GM23338 (cell line): ENCODE results near the gene EIF3A. TPM values are rescaled to one million over a fixed set of nuclear protein-coding genes. Genes with fewer than 3 reads are reported as not detected.
A peak's percentile ranks its signal among the peaks of the same experiment; 100 is the strongest.

Experiments used
- ATAC-seq: fragments of 200-7000 bp; cut with Tn5 transposase; 3 replicates; pipeline ENCODE4 v1.9.1; 2020
- DNase-seq: peaks from one replicate; pipeline ENCODE4 v3.0.0-alpha.2; 2015; ENCODE audit warnings: low spot score
- H2AFZ ChIP-seq: fragments of 200-600 bp; sonication (generic); 2 replicates; pipeline ENCODE4 v1.8.0; 2016; ENCODE audit warnings: antibody characterized with exemption, mild to moderate bottlenecking, moderate library complexity
- H3F3A ChIP-seq: fragments of 200-600 bp; sonication (generic); replicated peaks from 2 replicates; pipeline ENCODE4 v1.8.0; 2017; ENCODE audit warnings: antibody characterized with exemption, mixed run types, low read depth
- H3K27ac ChIP-seq: fragments of 200-600 bp; sonication (generic); 2 replicates; pipeline ENCODE4 v1.6.1; 2016; ENCODE audit warnings: low read depth
- H3K27me3 ChIP-seq: fragments of 200-600 bp; sonication (generic); 2 replicates; pipeline ENCODE4 v1.8.0; 2016; ENCODE audit warnings: mild to moderate bottlenecking, mixed run types, moderate library complexity; ENCODE audit not compliant: insufficient read depth
- H3K36me3 ChIP-seq: fragments of 200-600 bp; sonication (generic); 2 replicates; pipeline ENCODE4 v1.8.0; 2016; ENCODE audit warnings: mild to moderate bottlenecking; ENCODE audit not compliant: insufficient read depth
- H3K4me1 ChIP-seq: fragments of 200-600 bp; sonication (generic); 2 replicates; pipeline ENCODE4 v1.8.0; 2016; ENCODE audit warnings: mild to moderate bottlenecking, moderate library complexity; ENCODE audit not compliant: insufficient read depth
- H3K4me2 ChIP-seq: fragments of 200-600 bp; sonication (generic); 2 replicates; pipeline ENCODE4 v1.7.1; 2017; ENCODE audit warnings: mixed run types
- H3K4me3 ChIP-seq: fragments of 200-600 bp; sonication (generic); 2 replicates; pipeline ENCODE4 v1.6.1; 2016; ENCODE audit warnings: mixed run types
- H3K79me2 ChIP-seq: fragments of 200-600 bp; sonication (generic); replicated peaks from 2 replicates; pipeline ENCODE4 v1.8.0; 2017; ENCODE audit warnings: mild to moderate bottlenecking; ENCODE audit not compliant: insufficient read depth
- H3K9me2 ChIP-seq: fragments of 200-600 bp; sonication (generic); 2 replicates; pipeline ENCODE4 v1.8.0; 2017; ENCODE audit not compliant: insufficient read depth
- H4K20me1 ChIP-seq: fragments of 200-600 bp; sonication (generic); replicated peaks from 2 replicates; pipeline ENCODE4 v1.8.0; 2017; ENCODE audit warnings: mild to moderate bottlenecking; ENCODE audit not compliant: insufficient read depth
- H3K27ac Mint-ChIP-seq: 2 replicates; pipeline ENCODE4 v1.8.0; 2020; ENCODE audit warnings: inconsistent platforms, mild to moderate bottlenecking, moderate library complexity, mixed read lengths
- H3K27me3 Mint-ChIP-seq: 3 replicates; pipeline ENCODE4 v1.8.0; 2022; ENCODE audit warnings: low read depth, mild to moderate bottlenecking, moderate library complexity, mixed read lengths, inconsistent platforms; ENCODE audit not compliant: insufficient read depth, poor library complexity
- H3K36me3 Mint-ChIP-seq: 3 replicates; pipeline ENCODE4 v1.8.0; 2021; ENCODE audit warnings: low read depth, mild to moderate bottlenecking, inconsistent platforms, moderate library complexity, mixed read lengths
- H3K4me1 Mint-ChIP-seq: 3 replicates; pipeline ENCODE4 v1.8.0; 2020; ENCODE audit warnings: mild to moderate bottlenecking, inconsistent platforms, mixed read lengths
- H3K4me3 Mint-ChIP-seq: 3 replicates; pipeline ENCODE4 v1.8.0; 2021; ENCODE audit warnings: moderate library complexity, mild to moderate bottlenecking, inconsistent platforms, mixed read lengths
- H3K9me3 Mint-ChIP-seq: 3 replicates; pipeline ENCODE4 v1.8.0; 2020; ENCODE audit warnings: moderate library complexity, mild to moderate bottlenecking, inconsistent platforms, mixed read lengths
- CREB1 ChIP-seq: fragments of 250-450 bp; sonication (Bioruptor Pico); IDR thresholded peaks from 2 replicates; pipeline ENCODE4 v1.5.0; 2020; ENCODE audit warnings: low read depth, mild to moderate bottlenecking, moderate library complexity
- CTCF ChIP-seq, 2 experiments: fragments of 200-600 bp in 1 of 2; sonication (generic) in 1 of 2; conservative IDR thresholded peaks; 2 replicates each; pipeline versions ENCODE4 v1.5.1 to v1.6.1; 2016 to 2017; ENCODE audit warnings: antibody characterized with exemption in 2 of 2, low read depth in 2 of 2, mild to moderate bottlenecking in 2 of 2, moderate library complexity in 1 of 2
- ETS1 ChIP-seq: IDR thresholded peaks from 2 replicates; pipeline ENCODE4 v1.6.1; 2016; ENCODE audit warnings: antibody characterized with exemption
- EZH2 ChIP-seq: fragments of 200-600 bp; sonication (generic); IDR thresholded peaks from one replicate; pipeline ENCODE4 v1.8.0; 2017; ENCODE audit warnings: antibody characterized with exemption, mild to moderate bottlenecking, low read depth; ENCODE audit not compliant: unreplicated experiment
- EZH2phosphoT487 ChIP-seq: fragments of 200-600 bp; sonication (generic); IDR thresholded peaks from one replicate; pipeline ENCODE4 v1.8.1; 2018; ENCODE audit warnings: antibody characterized with exemption; ENCODE audit not compliant: unreplicated experiment
- JUNB ChIP-seq: IDR thresholded peaks from one replicate; pipeline ENCODE4 v1.6.1; 2016; ENCODE audit warnings: antibody characterized with exemption; ENCODE audit not compliant: unreplicated experiment
- NANOG ChIP-seq: IDR thresholded peaks from 2 replicates; pipeline ENCODE4 v1.6.1; 2016; ENCODE audit warnings: antibody characterized with exemption, borderline replicate concordance
- POLR2AphosphoS5 ChIP-seq: IDR thresholded peaks from 2 replicates; pipeline ENCODE4 v1.6.1; 2016; ENCODE audit warnings: antibody characterized with exemption, low read depth
- STAT1 ChIP-seq: IDR thresholded peaks from one replicate; pipeline ENCODE4 v1.6.1; 2016; ENCODE audit warnings: antibody characterized with exemption; ENCODE audit not compliant: unreplicated experiment
- ZNF114 ChIP-seq: fragments of 250-450 bp; sonication (Bioruptor Pico); IDR thresholded peaks from 2 replicates; pipeline ENCODE4 v1.5.0; 2020; ENCODE audit warnings: mild to moderate bottlenecking, moderate library complexity
- ZNF331 ChIP-seq: fragments of 250-450 bp; sonication (Bioruptor Pico); IDR thresholded peaks from 2 replicates; pipeline ENCODE4 v1.5.0; 2020; ENCODE audit warnings: low read depth, mild to moderate bottlenecking, moderate library complexity
- ZNF462 ChIP-seq: fragments of 250-450 bp; sonication (Bioruptor Pico); IDR thresholded peaks from 2 replicates; pipeline ENCODE4 v1.5.0; 2020; ENCODE audit warnings: mild to moderate bottlenecking, moderate library complexity
- polyA plus RNA-seq: library from polyadenylated mRNA; unstranded; fragments of >200 nt; fragmentation: Nextera tagmentation; extraction: Ambion mirVana; gene quantifications from 2 replicates; pipeline ENCODE4 v1.2.1, GENCODE V29; 2016
- total RNA-seq: library from RNA; depleted of rRNA; stranded (reverse); fragments of >200 nt; shearing (Covaris generic); gene quantifications from 2 replicates; pipeline ENCODE4 v1.2.3, GENCODE V29; 2014
- TF ChIP-seq, protein P1 (sequence below): IDR thresholded peaks from one replicate; pipeline ENCODE4 v1.6.1; 2018; ENCODE audit warnings: antibody characterized with exemption; ENCODE audit not compliant: unreplicated experiment

Gene EIF3A
- total and polyA plus RNA-seq, 2 experiments from 2014 or later = 152 to 170 TPM

GRCh38 chr10:119030421-119031250 lies 50.0 kb downstream of the EIF3A start:
- DNase-seq (peak; percentile 79), ATAC-seq (peak; percentile 42)
- peaks cover 22% of the 10 kb centered on the region for H3K36me3 ChIP-seq
- Mint-ChIP-seq H3K27ac (no peak overlapping the region), H3K4me1 (peaks cover 21% of the 10 kb centered on the region; the same call in 2 of the 3 replicates), H3K36me3 (peaks cover 22% of the 10 kb centered on the region), H3K4me3 (peak overlapping the region; percentile 72), H3K27me3 (peaks cover 15% of the 10 kb centered on the region), H3K9me3 (no peaks in the 10 kb centered on the region)
- no peak overlapping the region for H3K27ac ChIP-seq
- TF ChIP-seq CREB1 (CRISPR knock-in tag) = no peak
- TF ChIP-seq ETS1 = no peak
- peak; percentile 51; the same call in 1 of the 2 replicates for TF ChIP-seq POLR2AphosphoS5
- no peak for TF ChIP-seq EZH2
- TF ChIP-seq ZNF462 = no peak
- no peak for TF ChIP-seq ZNF114 (CRISPR knock-in tag)
- TF ChIP-seq CTCF (conservative IDR thresholded peaks at IDR 0.05; ENCODE audit: low read depth in 2 of 2) = peak in 1 of 2 experiments; percentile 4; a peak in 1 of 4 replicates
- TF ChIP-seq JUNB = no peak
- TF ChIP-seq, protein P1, sequence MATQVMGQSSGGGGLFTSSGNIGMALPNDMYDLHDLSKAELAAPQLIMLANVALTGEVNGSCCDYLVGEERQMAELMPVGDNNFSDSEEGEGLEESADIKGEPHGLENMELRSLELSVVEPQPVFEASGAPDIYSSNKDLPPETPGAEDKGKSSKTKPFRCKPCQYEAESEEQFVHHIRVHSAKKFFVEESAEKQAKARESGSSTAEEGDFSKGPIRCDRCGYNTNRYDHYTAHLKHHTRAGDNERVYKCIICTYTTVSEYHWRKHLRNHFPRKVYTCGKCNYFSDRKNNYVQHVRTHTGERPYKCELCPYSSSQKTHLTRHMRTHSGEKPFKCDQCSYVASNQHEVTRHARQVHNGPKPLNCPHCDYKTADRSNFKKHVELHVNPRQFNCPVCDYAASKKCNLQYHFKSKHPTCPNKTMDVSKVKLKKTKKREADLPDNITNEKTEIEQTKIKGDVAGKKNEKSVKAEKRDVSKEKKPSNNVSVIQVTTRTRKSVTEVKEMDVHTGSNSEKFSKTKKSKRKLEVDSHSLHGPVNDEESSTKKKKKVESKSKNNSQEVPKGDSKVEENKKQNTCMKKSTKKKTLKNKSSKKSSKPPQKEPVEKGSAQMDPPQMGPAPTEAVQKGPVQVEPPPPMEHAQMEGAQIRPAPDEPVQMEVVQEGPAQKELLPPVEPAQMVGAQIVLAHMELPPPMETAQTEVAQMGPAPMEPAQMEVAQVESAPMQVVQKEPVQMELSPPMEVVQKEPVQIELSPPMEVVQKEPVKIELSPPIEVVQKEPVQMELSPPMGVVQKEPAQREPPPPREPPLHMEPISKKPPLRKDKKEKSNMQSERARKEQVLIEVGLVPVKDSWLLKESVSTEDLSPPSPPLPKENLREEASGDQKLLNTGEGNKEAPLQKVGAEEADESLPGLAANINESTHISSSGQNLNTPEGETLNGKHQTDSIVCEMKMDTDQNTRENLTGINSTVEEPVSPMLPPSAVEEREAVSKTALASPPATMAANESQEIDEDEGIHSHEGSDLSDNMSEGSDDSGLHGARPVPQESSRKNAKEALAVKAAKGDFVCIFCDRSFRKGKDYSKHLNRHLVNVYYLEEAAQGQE = no peak
- no peak for TF ChIP-seq ZNF331 (CRISPR knock-in tag)
- no peak for TF ChIP-seq EZH2phosphoT487
- no peak for TF ChIP-seq NANOG
- no peak for TF ChIP-seq STAT1
- peak overlapping the region; percentile 83 for H3K4me2 ChIP-seq
- H2AFZ ChIP-seq = no peak overlapping the region
- H3K9me2 ChIP-seq = no peaks in the 10 kb centered on the region
- H3K4me1 ChIP-seq = peaks cover 19% of the 10 kb centered on the region
- peaks cover 32% of the 10 kb centered on the region for H3F3A ChIP-seq
- H4K20me1 ChIP-seq = peaks cover 39% of the 10 kb centered on the region
- H3K79me2 ChIP-seq = no peaks in the 10 kb centered on the region; the same call in 1 of the 2 replicates
- H3K27me3 ChIP-seq = 0 out of 2 replicates have a peak, but pooled peaks cover 5% of the 10 kb centered on the region
- peak overlapping the region; percentile 54 for H3K4me3 ChIP-seq
